Sigmoid colon (tissue), 7 donors: ENCODE results near the gene SAMHD1. TPM values are rescaled to one million over a fixed set of nuclear protein-coding genes. Genes with fewer than 3 reads are reported as not detected.

Experiments
- DNase-seq: peaks from one replicate; pipeline ENCODE4 v3.0.0-alpha.2; 2019
- H3K27ac ChIP-seq, 4 donors: fragments of 200-600 bp; sonication (generic); one replicate each; pipeline ENCODE4 v1.5.1; 2016 to 2019; ENCODE audit warnings: mild to moderate bottlenecking in 1 of 4
- H3K27me3 ChIP-seq, 3 donors: fragments of 200-600 bp; sonication (generic); one replicate each; pipeline ENCODE4 v1.5.1; 2019; ENCODE audit warnings: mild to moderate bottlenecking in 1 of 3
- H3K36me3 ChIP-seq, 4 donors: fragments of 200-600 bp; sonication (generic); one replicate each; pipeline ENCODE4 v1.5.1; 2016 to 2019
- H3K4me1 ChIP-seq, 4 donors: fragments of 200-600 bp; sonication (generic); one replicate each; pipeline ENCODE4 v1.5.1; 2017 to 2019
- H3K4me3 ChIP-seq, 4 donors: fragments of 200-600 bp; sonication (generic); one replicate each; pipeline ENCODE4 v1.5.1; 2017 to 2019; ENCODE audit warnings: mild to moderate bottlenecking in 2 of 4, moderate library complexity in 1 of 4
- H3K9me3 ChIP-seq, 4 donors: fragments of 200-600 bp in 3 of 4; sonication (generic) in 3 of 4; one replicate each; pipeline versions ENCODE4 v1.5.1 to v1.6.1; 2013 to 2019
- EP300 ChIP-seq, 4 donors: sonication (generic); formaldehyde crosslinking; IDR thresholded peaks; one replicate each; pipeline ENCODE4 v1.6.1; 2017; ENCODE audit warnings: antibody characterized with exemption in 4 of 4
- POLR2A ChIP-seq, 2 donors: fragments of 450-650 bp; IDR thresholded peaks; one replicate each; pipeline ENCODE4 v1.6.1; 2016; ENCODE audit warnings: antibody characterized with exemption in 2 of 2, mild to moderate bottlenecking in 2 of 2, moderate library complexity in 2 of 2
- POLR2AphosphoS5 ChIP-seq, 4 donors: sonication (generic); formaldehyde crosslinking; IDR thresholded peaks; one replicate each; pipeline ENCODE4 v1.6.1; 2017; ENCODE audit warnings: antibody characterized with exemption in 4 of 4
- WGBS, 2 donors: extraction: QIAGEN DNeasy Blood & Tissue Kit; methylation state at CpG; one replicate each; pipeline ENCODE4 v1.1.7; 2013; 5-methylcytosine and 5-hydroxymethylcytosine counted together
- intact Hi-C: fragments of 100-400 bp; cut with DNase I; formaldehyde crosslinking; loops from one replicate; pipeline ENCODE4 v1.15.1; 2023
- polyA plus RNA-seq, 3 donors: library from polyadenylated mRNA; stranded (reverse); fragments of 200-250 nt; gene quantifications; one replicate each; pipeline ENCODE4 v1.2.3, GENCODE V29; 2013
- total RNA-seq, 4 donors: library from RNA; depleted of rRNA; stranded (reverse); fragments of >200 nt; gene quantifications; one replicate each; pipeline ENCODE4 v1.1.0, GENCODE V29; 2016
- TF ChIP-seq, protein P1 (sequence below), 4 experiments: fragments of 450-650 bp in 3 of 4; fragments of 200-600 bp in 1 of 4; IDR thresholded peaks; one replicate each; pipeline ENCODE4 v1.5.1; 2016 to 2019; ENCODE audit warnings: antibody characterized with exemption in 4 of 4, mild to moderate bottlenecking in 3 of 4, moderate library complexity in 2 of 4
- donor health status: healthy with polysubstance abuse.
- donor health status: Bipolar disorder and iron deficiency.
- donor health status: healthy.

Gene SAMHD1
- total and polyA plus RNA-seq, 7 donors: 27.0 to 179 (median 89.6) TPM

DNA sequence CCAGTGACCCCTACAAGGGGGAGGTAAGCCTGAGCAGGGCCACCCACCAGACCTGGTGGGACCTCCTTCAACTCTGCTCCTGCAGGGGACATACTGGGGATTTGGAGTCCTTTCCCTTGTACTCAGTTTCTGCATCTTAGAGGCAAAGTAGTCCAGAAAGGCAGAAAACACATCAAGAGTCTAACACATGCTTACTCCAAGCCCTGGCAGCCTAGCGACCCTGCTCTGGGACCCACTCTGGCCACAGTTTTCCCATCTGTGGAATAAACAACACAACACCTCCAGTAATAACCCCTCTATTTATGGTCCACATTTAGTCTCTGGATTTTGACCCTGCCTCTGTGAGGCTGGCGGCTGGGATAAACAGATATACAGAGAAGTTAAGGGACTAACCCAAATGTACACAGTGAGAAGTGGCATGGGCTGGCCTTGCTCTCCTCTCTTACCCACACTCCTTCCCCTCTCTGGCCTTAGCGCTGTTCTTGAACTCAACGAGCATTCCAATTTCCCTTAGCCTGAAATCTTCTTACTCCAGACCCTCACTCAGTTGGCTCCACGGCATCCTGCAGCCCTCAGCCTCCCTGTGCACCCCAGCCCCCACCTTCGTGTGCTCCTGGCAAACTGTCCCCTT, 91.7 kb downstream of the SAMHD1 start:
- Histone ChIP-seq H3K27ac (peak overlapping the region; percentile 96 to 99 (median 98)), H3K27me3 (no peaks in the 10 kb centered on the region), H3K4me3 (no peak overlapping the region), H3K36me3 (no peaks in the 10 kb centered on the region), H3K9me3 (no peaks in the 10 kb centered on the region), H3K4me1 (peaks cover 0 to 83% (median 81%) of the 10 kb centered on the region in 4 donors)
- TF ChIP-seq, protein P1, sequence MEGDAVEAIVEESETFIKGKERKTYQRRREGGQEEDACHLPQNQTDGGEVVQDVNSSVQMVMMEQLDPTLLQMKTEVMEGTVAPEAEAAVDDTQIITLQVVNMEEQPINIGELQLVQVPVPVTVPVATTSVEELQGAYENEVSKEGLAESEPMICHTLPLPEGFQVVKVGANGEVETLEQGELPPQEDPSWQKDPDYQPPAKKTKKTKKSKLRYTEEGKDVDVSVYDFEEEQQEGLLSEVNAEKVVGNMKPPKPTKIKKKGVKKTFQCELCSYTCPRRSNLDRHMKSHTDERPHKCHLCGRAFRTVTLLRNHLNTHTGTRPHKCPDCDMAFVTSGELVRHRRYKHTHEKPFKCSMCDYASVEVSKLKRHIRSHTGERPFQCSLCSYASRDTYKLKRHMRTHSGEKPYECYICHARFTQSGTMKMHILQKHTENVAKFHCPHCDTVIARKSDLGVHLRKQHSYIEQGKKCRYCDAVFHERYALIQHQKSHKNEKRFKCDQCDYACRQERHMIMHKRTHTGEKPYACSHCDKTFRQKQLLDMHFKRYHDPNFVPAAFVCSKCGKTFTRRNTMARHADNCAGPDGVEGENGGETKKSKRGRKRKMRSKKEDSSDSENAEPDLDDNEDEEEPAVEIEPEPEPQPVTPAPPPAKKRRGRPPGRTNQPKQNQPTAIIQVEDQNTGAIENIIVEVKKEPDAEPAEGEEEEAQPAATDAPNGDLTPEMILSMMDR (IDR thresholded peaks at IDR 0.05): no peak
- TF ChIP-seq POLR2AphosphoS5 (IDR thresholded peaks at IDR 0.05) (no peak), EP300 (IDR thresholded peaks at IDR 0.05) (no peak), POLR2A (IDR thresholded peaks at IDR 0.05) (no peak)
- 77 to 79% methylated on average over 6 of the region's 6 CpGs for WGBS, 2 donors
- no peak for DNase-seq
- intact Hi-C loops: loop anchor here (5.0 to 10.0 kb wide), 5 partner anchors 45 to 395 kb away; partner anchors contain the start of genes DSN1, NDRG3 and RAB5IF

DNA sequence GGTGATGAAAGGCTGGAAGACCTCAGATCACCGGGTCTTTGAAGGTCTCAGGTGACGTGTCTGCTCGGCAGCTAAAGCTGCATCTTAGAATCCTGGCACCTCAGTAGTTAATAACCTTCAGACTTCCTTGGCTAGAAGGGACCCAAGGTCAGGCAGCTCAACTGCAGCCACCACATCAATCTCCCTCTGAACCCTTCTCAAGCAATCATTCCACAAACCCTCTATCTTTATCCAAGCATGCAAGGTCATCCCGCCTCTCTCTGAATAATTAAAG, 92.3 kb downstream of the SAMHD1 start:
- Histone ChIP-seq H3K27ac (peak overlapping the region; percentile 96 to 99 (median 98)), H3K9me3 (no peaks in the 10 kb centered on the region), H3K4me1 (peaks cover 0 to 83% (median 81%) of the 10 kb centered on the region in 4 donors), H3K27me3 (no peaks in the 10 kb centered on the region), H3K4me3 (no peak overlapping the region), H3K36me3 (no peaks in the 10 kb centered on the region)
- intact Hi-C loops: no loop called here
- TF ChIP-seq POLR2A (IDR thresholded peaks at IDR 0.05): no peak
- TF ChIP-seq EP300 (IDR thresholded peaks at IDR 0.05): no peak
- TF ChIP-seq POLR2AphosphoS5 (IDR thresholded peaks at IDR 0.05): no peak
- TF ChIP-seq, protein P1 (IDR thresholded peaks at IDR 0.05): no peak
- WGBS, 2 donors: 88 to 89% methylated on average over 4 of the region's 4 CpGs
- DNase-seq: no peak

DNA sequence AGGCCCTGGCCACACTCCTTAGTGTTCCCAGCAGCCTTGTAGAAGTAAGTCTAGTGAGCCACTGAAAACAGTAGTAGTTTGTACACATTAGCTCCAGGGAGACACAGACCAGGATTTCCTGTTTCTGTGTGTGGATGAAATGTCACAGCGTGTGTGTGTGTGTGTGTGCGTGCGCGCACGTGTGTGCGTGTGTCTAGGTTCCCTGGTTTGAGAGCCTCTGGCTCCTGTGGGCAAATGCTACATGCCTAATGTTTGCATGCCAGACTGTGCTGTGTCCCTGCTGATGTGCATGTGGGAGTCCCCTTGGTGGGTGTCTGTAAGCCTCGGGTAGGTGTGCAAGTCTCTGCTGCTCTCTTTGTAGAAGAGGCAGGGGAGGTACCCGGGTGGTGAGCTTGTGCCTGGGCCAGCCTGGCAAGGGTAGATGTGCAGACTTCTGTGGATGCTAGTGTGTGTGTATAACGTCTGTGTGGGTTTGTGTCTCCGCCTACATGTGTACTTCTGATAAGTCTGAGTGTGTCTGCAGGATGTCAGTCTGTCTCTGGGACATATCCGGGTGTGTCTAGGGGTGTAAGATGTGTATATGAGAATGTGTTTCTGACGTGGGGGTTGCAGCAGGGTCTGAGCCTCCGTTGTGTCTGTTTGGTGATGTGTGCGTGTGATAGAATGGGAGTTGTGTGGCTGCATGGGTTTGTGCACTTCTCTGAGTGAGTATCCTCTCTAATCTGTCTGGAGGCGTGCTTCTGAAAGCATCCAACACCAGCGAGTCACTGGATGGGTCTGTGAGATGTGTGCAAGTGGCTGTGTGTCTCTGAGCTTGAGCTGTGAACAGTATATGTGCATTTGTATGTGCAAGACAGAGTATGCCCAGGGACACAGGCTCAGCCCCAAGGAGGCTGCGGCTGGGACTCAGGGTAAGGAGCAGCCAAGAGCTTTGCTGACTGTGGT, 94.5 kb downstream of the SAMHD1 start:
- Histone ChIP-seq H3K4me1 (peaks cover 0 to 95% (median 94%) of the 10 kb centered on the region in 4 donors), H3K36me3 (peaks cover 0 to 3% (median 0%) of the 10 kb centered on the region in 4 donors), H3K9me3 (no peaks in the 10 kb centered on the region), H3K27ac (peak overlapping the region; percentile 95 to 99 (median 98)), H3K4me3 (no peak overlapping the region), H3K27me3 (no peaks in the 10 kb centered on the region)
- DNase-seq: no peak
- WGBS, 2 donors: 60 to 70% methylated on average over 17 of the region's 17 CpGs
- intact Hi-C loops: no loop called here
- TF ChIP-seq POLR2AphosphoS5 (IDR thresholded peaks at IDR 0.05): peak in 1 of 4 donors; percentile 25
- no peak for TF ChIP-seq EP300 (IDR thresholded peaks at IDR 0.05)

DNA sequence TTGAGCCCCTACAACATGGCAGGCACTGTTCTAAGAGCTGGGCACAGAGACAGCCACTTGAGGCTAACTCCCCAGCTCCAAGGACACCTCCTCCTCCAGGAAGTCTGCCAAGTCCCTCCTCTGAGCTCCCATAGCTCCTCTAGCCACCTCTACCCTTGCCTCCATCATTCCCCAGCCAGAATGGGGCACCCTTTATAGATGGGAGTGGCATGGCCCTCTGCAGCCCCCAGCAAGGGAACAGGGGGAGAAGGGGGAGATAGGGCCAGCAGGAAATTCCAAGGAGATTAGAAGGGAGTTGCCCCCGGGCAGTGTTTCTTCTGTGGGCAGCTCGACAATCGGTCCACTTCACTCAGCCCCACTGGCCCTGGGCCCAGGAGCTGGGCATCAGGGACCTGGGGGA, 95.3 kb downstream of the SAMHD1 start:
- no peak for DNase-seq
- no peak overlapping the region for H3K4me3 ChIP-seq
- H3K4me1 ChIP-seq: peaks cover 0 to 96% (median 94%) of the 10 kb centered on the region in 4 donors
- intact Hi-C loops: no loop called here
- TF ChIP-seq POLR2AphosphoS5 (IDR thresholded peaks at IDR 0.05) (no peak), EP300 (IDR thresholded peaks at IDR 0.05) (no peak), POLR2A (IDR thresholded peaks at IDR 0.05) (no peak)
- TF ChIP-seq, protein P1 (IDR thresholded peaks at IDR 0.05): no peak
- H3K36me3 ChIP-seq: peaks cover 0 to 3% (median 0%) of the 10 kb centered on the region in 4 donors
- no peaks in the 10 kb centered on the region for H3K27me3 ChIP-seq
- H3K27ac ChIP-seq: peak overlapping the region; percentile 95 to 99 (median 98)
- WGBS, 2 donors: 79 to 85% methylated on average over 3 of the region's 3 CpGs
- no peaks in the 10 kb centered on the region for H3K9me3 ChIP-seq

DNA sequence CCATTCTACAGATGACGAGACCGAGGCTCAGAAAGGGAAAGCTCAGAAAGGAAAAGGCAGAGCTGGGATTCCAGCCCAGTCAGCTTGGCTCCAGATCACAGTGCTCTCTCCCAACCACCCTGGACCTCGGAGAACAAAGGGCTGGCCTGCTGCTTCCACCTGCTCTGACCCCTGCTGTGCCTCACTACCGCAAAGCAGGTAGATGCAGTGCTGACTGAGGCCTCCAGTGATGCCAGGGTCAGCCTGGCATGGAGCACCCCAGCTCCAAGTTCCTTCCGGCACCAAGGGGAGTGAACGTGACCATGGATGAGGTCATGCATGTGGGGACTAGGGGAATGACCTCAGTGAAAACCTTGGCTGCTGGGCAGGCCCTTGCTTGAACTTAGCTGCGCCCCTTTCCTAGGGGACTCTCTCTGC, 96.3 kb downstream of the SAMHD1 start:
- H3K9me3 ChIP-seq: no peaks in the 10 kb centered on the region
- H3K27ac ChIP-seq: peak overlapping the region; percentile 95 to 99 (median 98)
- DNase-seq: no peak
- TF ChIP-seq POLR2A (IDR thresholded peaks at IDR 0.05): no peak
- TF ChIP-seq, protein P1 (IDR thresholded peaks at IDR 0.05): no peak
- TF ChIP-seq EP300 (IDR thresholded peaks at IDR 0.05): no peak
- no peak for TF ChIP-seq POLR2AphosphoS5 (IDR thresholded peaks at IDR 0.05)
- WGBS, 2 donors: 82 to 85% methylated on average over 7 of the region's 7 CpGs
- intact Hi-C loops: no loop called here
- H3K27me3 ChIP-seq: no peaks in the 10 kb centered on the region
- peaks cover 0 to 87% (median 86%) of the 10 kb centered on the region in 4 donors for H3K4me1 ChIP-seq
- no peak overlapping the region for H3K4me3 ChIP-seq
- H3K36me3 ChIP-seq: peaks cover 0 to 3% (median 0%) of the 10 kb centered on the region in 4 donors
